Muscle of back (tissue), 10 donors: ENCODE data around the gene BBS4. TPM values are rescaled to one million over a fixed set of nuclear protein-coding genes. Genes with fewer than 3 reads are reported as not detected.

Source experiments
- polyA plus RNA-seq, 10 donors: library from polyadenylated mRNA; unstranded; fragments of 120-200 nt; gene quantifications; one replicate each; pipeline ENCODE4 v1.2.1, GENCODE V29; 2013; ENCODE audit not compliant: insufficient read length in 10 of 10

Gene BBS4
- polyA plus RNA-seq, 10 donors = 15.3 to 28.5 (median 18.6) TPM

Other genes with a start within 250 kb of the BBS4 start
- 100 to 1,000 TPM; 120 to 160 (median 134) TPM for gene ARIH1, start 211.9 kb upstream of the BBS4 start, polyA plus RNA-seq
- gene GOLGA6B, start 31.5 kb upstream of the BBS4 start, polyA plus RNA-seq = under 1 TPM in 3 of 10 donors, not detected in 7; 0.08 to 0.23 (median 0.20) TPM
- not detected for gene HIGD2B, start within 50 bp of the BBS4 start, polyA plus RNA-seq
- 10 to 100 TPM; 27.7 to 48.0 (median 35.1) TPM for gene ADPGK, start 97.6 kb downstream of the BBS4 start, polyA plus RNA-seq